Measurements from ENCODE around the gene AMPD1. TPM values are rescaled to one million over a fixed set of nuclear protein-coding genes. Genes with fewer than 3 reads are reported as not detected.
A peak's percentile ranks its signal among the peaks of the same experiment; 100 is the strongest.

AMPD1 gene
- polyA plus RNA-seq, 1 donor (not counting 4 experiments of a cell fraction or from before 2014, with no cell fraction given), result not detected

DNA sequence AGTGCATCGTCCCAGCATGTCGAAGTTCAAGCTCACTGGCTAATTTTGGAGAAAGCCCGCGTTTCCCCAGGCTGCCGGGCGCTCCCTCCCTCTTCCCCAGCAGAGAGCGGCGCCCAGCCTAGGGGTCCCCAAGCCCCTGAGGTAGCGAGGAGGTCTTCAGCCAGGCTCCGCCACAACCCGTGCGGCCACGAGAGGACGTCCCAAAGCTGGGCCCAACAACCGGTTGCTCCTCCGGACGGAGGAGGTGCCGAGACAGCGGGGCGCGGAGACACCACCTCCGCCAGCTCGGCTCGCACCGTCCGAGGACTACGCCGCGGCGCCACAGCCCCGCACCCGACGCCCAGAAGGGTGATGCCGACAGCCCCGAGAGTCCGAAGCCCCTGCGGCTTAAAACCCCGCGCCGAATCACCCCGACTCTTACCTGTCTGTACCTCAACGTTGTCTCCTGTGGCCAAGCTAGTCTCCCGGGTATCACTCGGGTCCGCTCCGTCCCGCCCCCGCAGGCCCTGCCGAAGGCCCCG is 25.7 kb downstream of the AMPD1 start, which contains the start of gene DENND2C:
Gene DENND2C, minus strand, starts transcription at position 488 of the 521 bp plus-strand sequence. CDS start 44,065 bp downstream, outside the sequence.
- Histone ChIP-seq H3K4me2 (ENCODE audit: control insufficient read depth, extremely low read depth, insufficient read depth, low read depth, low read length) (peak within 1 kb of the TSS; percentile 99), H3K9me3 (ENCODE audit: control insufficient read depth, low read depth, low read length) (no peaks in the 10 kb centered on the region), H3K79me2 (ENCODE audit: control insufficient read depth, insufficient read depth, low read length) (peaks cover 43% of the 10 kb centered on the region), H3K27me3 (ENCODE audit: control insufficient read depth, extremely low read depth, insufficient read depth, low read length) (no peaks in the 10 kb centered on the region), H3K4me3 (ENCODE audit: control insufficient read depth in 2 of 3, extremely low read depth in 1 of 3, insufficient read depth in 2 of 3, low read depth in 1 of 3, low read length in 3 of 3) (peak within 1 kb of the TSS; percentile 61 to 95 (median 94)), H3K4me1 (ENCODE audit: control insufficient read depth, extremely low read depth, insufficient read depth, low read length) (peaks cover 17% of the 10 kb centered on the region), H3K27ac (ENCODE audit: control insufficient read depth, insufficient read depth, low read length) (peak within 1 kb of the TSS; percentile 100), H3K36me3 (ENCODE audit: control insufficient read depth in 2 of 2, extremely low read depth in 1 of 2, insufficient read depth in 2 of 2, low read length in 2 of 2) (no peaks in the 10 kb centered on the region), H4K20me1 (ENCODE audit: control insufficient read depth, extremely low read depth, insufficient read depth, low read length) (no peaks in the 10 kb centered on the region), H3K9me1 (ENCODE audit: control insufficient read depth, extremely low read depth, insufficient read depth, low read length) (no peaks in the 10 kb centered on the region), H2AFZ (ENCODE audit: control insufficient read depth, low read length) (peak within 1 kb of the TSS; percentile 91), H3K9ac (ENCODE audit: control insufficient read depth, extremely low read depth, insufficient read depth, low read length) (peak within 1 kb of the TSS; percentile 100)
- DNase-seq (ENCODE audit: low read depth, low spot score) (no peak), FAIRE-seq (no peak)
- dilution Hi-C loops (cut with MboI; ENCODE audit: extremely low pct_ligation_motif_present, low sequenced_read_pairs), result no loop called here
- TF ChIP-seq, protein P1, sequence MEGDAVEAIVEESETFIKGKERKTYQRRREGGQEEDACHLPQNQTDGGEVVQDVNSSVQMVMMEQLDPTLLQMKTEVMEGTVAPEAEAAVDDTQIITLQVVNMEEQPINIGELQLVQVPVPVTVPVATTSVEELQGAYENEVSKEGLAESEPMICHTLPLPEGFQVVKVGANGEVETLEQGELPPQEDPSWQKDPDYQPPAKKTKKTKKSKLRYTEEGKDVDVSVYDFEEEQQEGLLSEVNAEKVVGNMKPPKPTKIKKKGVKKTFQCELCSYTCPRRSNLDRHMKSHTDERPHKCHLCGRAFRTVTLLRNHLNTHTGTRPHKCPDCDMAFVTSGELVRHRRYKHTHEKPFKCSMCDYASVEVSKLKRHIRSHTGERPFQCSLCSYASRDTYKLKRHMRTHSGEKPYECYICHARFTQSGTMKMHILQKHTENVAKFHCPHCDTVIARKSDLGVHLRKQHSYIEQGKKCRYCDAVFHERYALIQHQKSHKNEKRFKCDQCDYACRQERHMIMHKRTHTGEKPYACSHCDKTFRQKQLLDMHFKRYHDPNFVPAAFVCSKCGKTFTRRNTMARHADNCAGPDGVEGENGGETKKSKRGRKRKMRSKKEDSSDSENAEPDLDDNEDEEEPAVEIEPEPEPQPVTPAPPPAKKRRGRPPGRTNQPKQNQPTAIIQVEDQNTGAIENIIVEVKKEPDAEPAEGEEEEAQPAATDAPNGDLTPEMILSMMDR (optimal IDR thresholded peaks at IDR 0.05 in 1 of 3, IDR thresholded peaks at IDR 0.05 in 1 of 3, conservative IDR thresholded peaks at IDR 0.05 in 1 of 3; ENCODE audit: extremely low read depth in 1 of 3, insufficient read depth in 2 of 3, low read length in 3 of 3), result no peak
- no peak for TF ChIP-seq EZH2 (IDR thresholded peaks at IDR 0.05; ENCODE audit: low read length)

DNA sequence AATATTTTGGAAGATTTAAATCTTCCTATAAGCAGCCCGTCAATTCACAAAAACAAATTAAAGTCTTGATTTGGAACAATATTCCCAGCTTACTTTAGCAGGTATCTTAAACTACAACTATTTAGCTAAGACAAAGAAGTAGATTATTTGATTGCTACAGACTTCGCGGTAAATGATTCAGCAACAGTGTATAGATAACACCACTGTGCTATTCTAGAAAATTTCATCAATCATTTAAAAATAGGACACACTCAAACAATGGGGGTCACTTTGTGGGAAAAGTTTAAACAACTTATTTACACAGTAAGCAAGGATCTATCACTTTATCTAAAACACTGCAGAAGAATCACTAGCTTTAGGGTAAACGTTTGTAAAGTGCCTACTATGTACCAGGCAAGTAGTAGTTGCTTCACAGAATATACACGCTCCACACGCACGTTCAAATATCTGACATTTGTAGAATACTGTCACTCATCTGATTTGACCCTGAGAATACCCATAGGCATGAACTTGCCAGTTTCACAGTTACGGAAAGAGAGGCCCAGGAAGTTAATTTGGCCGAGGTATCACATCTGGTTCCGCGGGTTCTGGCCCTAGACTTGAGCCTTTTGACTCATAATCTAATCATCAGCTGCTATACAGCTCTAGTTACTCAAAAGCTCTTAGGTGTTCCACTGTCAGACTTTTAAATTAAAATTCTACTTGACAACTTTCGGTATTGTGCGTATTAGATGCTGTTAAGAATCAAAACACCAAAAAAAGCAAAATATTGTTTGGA is 26.4 kb downstream of the AMPD1 start:
- Histone ChIP-seq H3K4me3 (ENCODE audit: control insufficient read depth in 2 of 3, extremely low read depth in 1 of 3, insufficient read depth in 2 of 3, low read depth in 1 of 3, low read length in 3 of 3) (peak overlapping the region; percentile 61 to 95 (median 94)), H3K9me3 (ENCODE audit: control insufficient read depth, low read depth, low read length) (no peaks in the 10 kb centered on the region), H3K4me1 (ENCODE audit: control insufficient read depth, extremely low read depth, insufficient read depth, low read length) (peaks cover 17% of the 10 kb centered on the region), H3K9ac (ENCODE audit: control insufficient read depth, extremely low read depth, insufficient read depth, low read length) (peak overlapping the region; percentile 100), H3K4me2 (ENCODE audit: control insufficient read depth, extremely low read depth, insufficient read depth, low read depth, low read length) (peak overlapping the region; percentile 97), H3K36me3 (ENCODE audit: control insufficient read depth in 2 of 2, extremely low read depth in 1 of 2, insufficient read depth in 2 of 2, low read length in 2 of 2) (no peaks in the 10 kb centered on the region), H3K79me2 (ENCODE audit: control insufficient read depth, insufficient read depth, low read length) (peaks cover 48% of the 10 kb centered on the region), H3K27me3 (ENCODE audit: control insufficient read depth, extremely low read depth, insufficient read depth, low read length) (no peaks in the 10 kb centered on the region), H4K20me1 (ENCODE audit: control insufficient read depth, extremely low read depth, insufficient read depth, low read length) (no peaks in the 10 kb centered on the region), H3K9me1 (ENCODE audit: control insufficient read depth, extremely low read depth, insufficient read depth, low read length) (no peaks in the 10 kb centered on the region), H2AFZ (ENCODE audit: control insufficient read depth, low read length) (peak overlapping the region; percentile 74), H3K27ac (ENCODE audit: control insufficient read depth, insufficient read depth, low read length) (peak overlapping the region; percentile 100)
- TF ChIP-seq EZH2 (IDR thresholded peaks at IDR 0.05; ENCODE audit: low read length), result no peak
- TF ChIP-seq, protein P1 (optimal IDR thresholded peaks at IDR 0.05 in 1 of 3, IDR thresholded peaks at IDR 0.05 in 1 of 3, conservative IDR thresholded peaks at IDR 0.05 in 1 of 3; ENCODE audit: extremely low read depth in 1 of 3, insufficient read depth in 2 of 3, low read length in 3 of 3), result no peak
- FAIRE-seq (peak; percentile 79), DNase-seq (ENCODE audit: low read depth, low spot score) (no peak)
- dilution Hi-C loops (cut with MboI; ENCODE audit: extremely low pct_ligation_motif_present, low sequenced_read_pairs), result no loop called here

Data from keratinocyte (primary cell).